ENCODE data around the gene OXA1L. TPM values are rescaled to one million over a fixed set of nuclear protein-coding genes. Genes with fewer than 3 reads are reported as not detected.
"Not testable (repeated sequence)": the region's sequence is repeated elsewhere in the genome, so short reads cannot be mapped to it uniquely, and the experiment has no call there.

OXA1L gene
- total RNA-seq, 1 donor from 2014 or later: 190 TPM

DNA sequence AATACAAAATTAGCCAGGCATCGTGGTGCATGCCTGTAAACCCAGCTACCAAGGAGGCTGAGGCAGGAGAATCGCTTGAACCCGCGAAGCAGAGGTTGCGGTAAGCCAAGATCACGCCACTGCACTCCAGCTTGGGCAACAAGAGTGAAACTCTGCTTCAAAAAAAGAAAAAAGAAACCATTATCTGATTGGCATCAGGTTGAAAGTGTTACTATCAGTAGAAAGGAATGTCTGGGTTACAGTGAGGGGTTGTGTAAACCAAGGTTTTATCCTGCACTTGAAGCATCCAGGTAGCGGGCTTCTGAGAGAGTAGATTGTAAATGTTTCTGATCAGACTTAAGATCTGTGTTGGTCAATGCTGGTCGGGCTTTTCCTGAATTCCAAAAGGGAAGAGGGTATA is 14.1 kb upstream of the OXA1L start:
- ChIA-PET CTCF (no interaction called here), POLR2A (interaction anchor here (0.6 to 0.7 kb wide), 2 partner anchors 14 to 135 kb away, joined by 3 read pairs; partner anchors contain the start of gene OXA1L)
- DNase-seq (no peak), ATAC-seq (ENCODE audit: low read depth) (no peak)
- intact Hi-C loops (cut with micrococcal nuclease): no loop called here
- no peak overlapping the region for H3K4me3 Mint-ChIP-seq
- H3K4me1 Mint-ChIP-seq: peaks cover 25% of the 10 kb centered on the region
- TF ChIP-seq, protein P1, sequence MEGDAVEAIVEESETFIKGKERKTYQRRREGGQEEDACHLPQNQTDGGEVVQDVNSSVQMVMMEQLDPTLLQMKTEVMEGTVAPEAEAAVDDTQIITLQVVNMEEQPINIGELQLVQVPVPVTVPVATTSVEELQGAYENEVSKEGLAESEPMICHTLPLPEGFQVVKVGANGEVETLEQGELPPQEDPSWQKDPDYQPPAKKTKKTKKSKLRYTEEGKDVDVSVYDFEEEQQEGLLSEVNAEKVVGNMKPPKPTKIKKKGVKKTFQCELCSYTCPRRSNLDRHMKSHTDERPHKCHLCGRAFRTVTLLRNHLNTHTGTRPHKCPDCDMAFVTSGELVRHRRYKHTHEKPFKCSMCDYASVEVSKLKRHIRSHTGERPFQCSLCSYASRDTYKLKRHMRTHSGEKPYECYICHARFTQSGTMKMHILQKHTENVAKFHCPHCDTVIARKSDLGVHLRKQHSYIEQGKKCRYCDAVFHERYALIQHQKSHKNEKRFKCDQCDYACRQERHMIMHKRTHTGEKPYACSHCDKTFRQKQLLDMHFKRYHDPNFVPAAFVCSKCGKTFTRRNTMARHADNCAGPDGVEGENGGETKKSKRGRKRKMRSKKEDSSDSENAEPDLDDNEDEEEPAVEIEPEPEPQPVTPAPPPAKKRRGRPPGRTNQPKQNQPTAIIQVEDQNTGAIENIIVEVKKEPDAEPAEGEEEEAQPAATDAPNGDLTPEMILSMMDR (IDR thresholded peaks at IDR 0.05): no peak
- no peak overlapping the region for H3K27ac Mint-ChIP-seq
- H3K9me3 Mint-ChIP-seq: no peaks in the 10 kb centered on the region
- no peaks in the 10 kb centered on the region for H3K36me3 Mint-ChIP-seq (ENCODE audit: low read depth)
- H3K27me3 Mint-ChIP-seq: no peaks in the 10 kb centered on the region

- POLR2A ChIA-PET: interaction anchor here (2.0 kb wide), 1 partner anchor 13 kb away, joined by 8 read pairs; the partner anchor contains the start of gene OXA1L
- intact Hi-C loops (cut with micrococcal nuclease): no loop called here
- Mint-ChIP-seq H3K36me3 (ENCODE audit: low read depth) (no peaks in the 10 kb centered on the region), H3K27ac (no peak overlapping the region), H3K9me3 (no peaks in the 10 kb centered on the region), H3K4me1 (peaks cover 14% of the 10 kb centered on the region), H3K4me3 (no peak overlapping the region), H3K27me3 (no peaks in the 10 kb centered on the region)
- TF ChIP-seq, protein P1 (IDR thresholded peaks at IDR 0.05): no peak
- DNase-seq (no peak), ATAC-seq (ENCODE audit: low read depth) (peak; percentile 48)
- CTCF ChIA-PET: no interaction called here
These were observed 12.9 kb upstream of the OXA1L start for GRCh38 chr14:22753586-22753985.

DNA sequence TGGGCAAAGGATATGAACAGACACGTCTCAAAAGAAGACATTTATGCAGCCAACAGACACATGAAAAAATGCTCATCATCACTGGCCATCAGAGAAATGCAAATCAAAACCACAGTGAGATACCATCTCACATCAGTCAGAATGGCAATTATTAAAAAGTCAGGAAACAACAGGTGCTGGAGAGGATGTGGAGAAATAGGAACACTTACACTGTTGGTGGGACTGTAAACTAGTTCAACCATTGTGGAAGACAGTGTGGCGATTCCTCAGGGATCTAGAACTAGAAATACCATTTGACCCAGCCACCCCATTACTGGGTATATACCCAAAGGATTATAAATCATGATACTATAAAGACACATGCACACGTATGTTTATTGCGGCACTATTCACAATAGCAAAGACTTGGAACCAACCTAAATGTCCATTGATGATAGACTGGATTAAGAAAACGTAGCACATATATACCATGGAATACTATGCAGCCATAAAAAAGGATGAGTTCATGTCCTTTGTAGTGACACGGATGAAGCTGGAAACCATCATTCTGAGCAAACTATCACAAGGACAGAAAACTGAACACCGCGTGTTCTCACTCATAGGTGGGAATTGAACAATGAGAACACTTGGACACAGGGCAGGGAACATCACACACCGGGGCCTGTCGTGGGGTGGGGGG is 8.4 kb upstream of the OXA1L start:
- ChIA-PET CTCF (interaction anchor here (1.8 kb wide), 1 partner anchor 9 kb away, joined by 6 read pairs; no protein-coding TSS in a partner anchor), POLR2A (interaction anchor here (0.7 kb wide), 1 partner anchor 411 kb away, joined by 8 read pairs; no protein-coding TSS in a partner anchor)
- H3K27me3 Mint-ChIP-seq; ATAC-seq (ENCODE audit: low read depth); H3K27ac Mint-ChIP-seq; H3K9me3 Mint-ChIP-seq; H3K4me3 Mint-ChIP-seq; DNase-seq; intact Hi-C loops (cut with micrococcal nuclease); H3K4me1 Mint-ChIP-seq: not testable (repeated sequence)
- H3K36me3 Mint-ChIP-seq (ENCODE audit: low read depth): peaks cover 25% of the 10 kb centered on the region

DNA sequence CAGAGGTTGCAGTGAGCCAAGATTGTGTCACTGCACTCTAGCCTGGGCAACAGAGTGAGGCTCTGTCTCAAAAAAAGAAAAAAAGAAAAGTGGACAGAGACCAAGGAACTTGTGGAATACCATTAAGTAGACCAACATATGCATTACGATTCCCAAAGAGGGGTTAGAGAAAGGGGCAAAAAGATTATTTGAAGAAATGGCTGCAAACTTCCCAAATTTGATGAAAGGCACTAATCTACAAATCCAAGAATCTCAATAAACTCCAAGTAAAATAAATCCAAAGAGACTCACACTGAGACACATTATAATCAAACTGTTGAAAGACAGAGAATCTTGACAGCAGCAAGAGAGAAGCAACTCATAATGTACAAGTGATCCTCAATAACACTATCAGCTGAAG is 4.8 kb upstream of the OXA1L start:
- no peak overlapping the region for H3K4me3 Mint-ChIP-seq
- intact Hi-C loops (cut with micrococcal nuclease): no loop called here
- H3K27me3 Mint-ChIP-seq: no peaks in the 10 kb centered on the region
- ChIA-PET POLR2A (interaction anchor here (0.6 to 0.7 kb wide), 2 partner anchors 32 to 48 kb away, joined by 3 to 4 read pairs; no protein-coding TSS in a partner anchor), CTCF (interaction anchor here (1.5 kb wide), 1 partner anchor 11 kb away, joined by 3 read pairs; no protein-coding TSS in a partner anchor)
- peaks cover 32% of the 10 kb centered on the region for H3K36me3 Mint-ChIP-seq (ENCODE audit: low read depth)
- peaks cover 5% of the 10 kb centered on the region for H3K9me3 Mint-ChIP-seq
- no peak overlapping the region for H3K27ac Mint-ChIP-seq
- ATAC-seq (ENCODE audit: low read depth) (no peak), DNase-seq (no peak)
- TF ChIP-seq, protein P1 (IDR thresholded peaks at IDR 0.05): no peak
- peaks cover 16% of the 10 kb centered on the region for H3K4me1 Mint-ChIP-seq

DNA sequence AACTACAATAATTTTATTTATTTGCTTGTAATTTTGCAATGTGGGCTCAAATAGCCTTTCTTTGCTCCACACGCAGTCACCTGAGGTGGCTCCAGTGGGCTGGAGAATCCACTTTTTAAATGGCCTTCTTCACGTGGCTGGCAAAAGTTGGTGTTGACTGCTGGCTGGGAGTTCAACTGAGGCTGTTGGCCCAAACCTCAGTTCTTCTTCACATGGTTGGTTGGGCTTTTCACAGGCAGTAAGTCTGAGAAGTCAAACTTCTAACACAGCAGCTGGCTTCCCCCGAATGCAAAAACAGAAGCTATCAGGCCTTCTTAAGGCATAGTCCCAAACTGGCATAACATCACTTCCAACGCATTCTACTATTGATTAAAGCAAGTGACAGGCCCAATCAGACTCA is 2.1 kb upstream of the OXA1L start:
- peaks cover 34% of the 10 kb centered on the region for H3K4me1 Mint-ChIP-seq
- H3K27ac Mint-ChIP-seq: no peak overlapping the region
- DNase-seq (no peak), ATAC-seq (ENCODE audit: low read depth) (no peak)
- POLR2A ChIA-PET: no interaction called here
- peaks cover 48% of the 10 kb centered on the region for H3K36me3 Mint-ChIP-seq (ENCODE audit: low read depth)
- TF ChIP-seq, protein P1 (IDR thresholded peaks at IDR 0.05): no peak
- H3K9me3 Mint-ChIP-seq: peaks cover 5% of the 10 kb centered on the region
- H3K4me3 Mint-ChIP-seq: no peak overlapping the region
- CTCF ChIA-PET: no interaction called here
- intact Hi-C loops (cut with micrococcal nuclease): no loop called here
- no peaks in the 10 kb centered on the region for H3K27me3 Mint-ChIP-seq
